ENCODE measurements around the gene LRP1B.

DNA sequence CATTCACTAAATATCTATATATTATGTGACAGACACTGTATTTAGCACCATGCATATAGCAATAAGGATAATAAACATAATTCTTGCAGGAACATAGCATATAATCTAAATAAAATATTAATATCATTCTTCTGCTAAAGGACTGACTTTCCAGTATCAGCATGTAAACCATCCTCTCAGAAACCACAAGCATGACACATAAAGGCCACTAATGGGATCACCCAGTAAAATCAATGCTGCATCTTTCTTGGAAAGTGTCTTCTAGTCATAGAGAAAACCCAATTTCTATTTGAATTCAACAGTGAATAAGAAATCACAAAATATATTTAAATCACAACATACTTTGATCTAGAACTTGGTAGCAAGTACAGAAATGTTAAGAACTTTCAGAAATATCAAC lies 5.8 kb upstream of the LRP1B start:
- no peak for TF ChIP-seq CREB1 (CRISPR knock-in tag; IDR thresholded peaks at IDR 0.05)
- TF ChIP-seq, protein P1, sequence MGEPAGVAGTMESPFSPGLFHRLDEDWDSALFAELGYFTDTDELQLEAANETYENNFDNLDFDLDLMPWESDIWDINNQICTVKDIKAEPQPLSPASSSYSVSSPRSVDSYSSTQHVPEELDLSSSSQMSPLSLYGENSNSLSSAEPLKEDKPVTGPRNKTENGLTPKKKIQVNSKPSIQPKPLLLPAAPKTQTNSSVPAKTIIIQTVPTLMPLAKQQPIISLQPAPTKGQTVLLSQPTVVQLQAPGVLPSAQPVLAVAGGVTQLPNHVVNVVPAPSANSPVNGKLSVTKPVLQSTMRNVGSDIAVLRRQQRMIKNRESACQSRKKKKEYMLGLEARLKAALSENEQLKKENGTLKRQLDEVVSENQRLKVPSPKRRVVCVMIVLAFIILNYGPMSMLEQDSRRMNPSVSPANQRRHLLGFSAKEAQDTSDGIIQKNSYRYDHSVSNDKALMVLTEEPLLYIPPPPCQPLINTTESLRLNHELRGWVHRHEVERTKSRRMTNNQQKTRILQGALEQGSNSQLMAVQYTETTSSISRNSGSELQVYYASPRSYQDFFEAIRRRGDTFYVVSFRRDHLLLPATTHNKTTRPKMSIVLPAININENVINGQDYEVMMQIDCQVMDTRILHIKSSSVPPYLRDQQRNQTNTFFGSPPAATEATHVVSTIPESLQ (CRISPR knock-in tag; IDR thresholded peaks at IDR 0.05), result no peak
- TF ChIP-seq, protein P2, sequence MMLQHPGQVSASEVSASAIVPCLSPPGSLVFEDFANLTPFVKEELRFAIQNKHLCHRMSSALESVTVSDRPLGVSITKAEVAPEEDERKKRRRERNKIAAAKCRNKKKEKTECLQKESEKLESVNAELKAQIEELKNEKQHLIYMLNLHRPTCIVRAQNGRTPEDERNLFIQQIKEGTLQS (CRISPR knock-in tag; conservative IDR thresholded peaks at IDR 0.05), result no peak
- TF ChIP-seq NR1H2 (CRISPR knock-in tag; IDR thresholded peaks at IDR 0.05), result no peak
- TF ChIP-seq, protein P3, sequence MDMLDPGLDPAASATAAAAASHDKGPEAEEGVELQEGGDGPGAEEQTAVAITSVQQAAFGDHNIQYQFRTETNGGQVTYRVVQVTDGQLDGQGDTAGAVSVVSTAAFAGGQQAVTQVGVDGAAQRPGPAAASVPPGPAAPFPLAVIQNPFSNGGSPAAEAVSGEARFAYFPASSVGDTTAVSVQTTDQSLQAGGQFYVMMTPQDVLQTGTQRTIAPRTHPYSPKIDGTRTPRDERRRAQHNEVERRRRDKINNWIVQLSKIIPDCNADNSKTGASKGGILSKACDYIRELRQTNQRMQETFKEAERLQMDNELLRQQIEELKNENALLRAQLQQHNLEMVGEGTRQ (CRISPR knock-in tag; IDR thresholded peaks at IDR 0.05), result no peak
- TF ChIP-seq, protein P4, sequence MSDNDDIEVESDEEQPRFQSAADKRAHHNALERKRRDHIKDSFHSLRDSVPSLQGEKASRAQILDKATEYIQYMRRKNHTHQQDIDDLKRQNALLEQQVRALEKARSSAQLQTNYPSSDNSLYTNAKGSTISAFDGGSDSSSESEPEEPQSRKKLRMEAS (CRISPR knock-in tag; IDR thresholded peaks at IDR 0.05), result no peak
- TF ChIP-seq, protein P5, sequence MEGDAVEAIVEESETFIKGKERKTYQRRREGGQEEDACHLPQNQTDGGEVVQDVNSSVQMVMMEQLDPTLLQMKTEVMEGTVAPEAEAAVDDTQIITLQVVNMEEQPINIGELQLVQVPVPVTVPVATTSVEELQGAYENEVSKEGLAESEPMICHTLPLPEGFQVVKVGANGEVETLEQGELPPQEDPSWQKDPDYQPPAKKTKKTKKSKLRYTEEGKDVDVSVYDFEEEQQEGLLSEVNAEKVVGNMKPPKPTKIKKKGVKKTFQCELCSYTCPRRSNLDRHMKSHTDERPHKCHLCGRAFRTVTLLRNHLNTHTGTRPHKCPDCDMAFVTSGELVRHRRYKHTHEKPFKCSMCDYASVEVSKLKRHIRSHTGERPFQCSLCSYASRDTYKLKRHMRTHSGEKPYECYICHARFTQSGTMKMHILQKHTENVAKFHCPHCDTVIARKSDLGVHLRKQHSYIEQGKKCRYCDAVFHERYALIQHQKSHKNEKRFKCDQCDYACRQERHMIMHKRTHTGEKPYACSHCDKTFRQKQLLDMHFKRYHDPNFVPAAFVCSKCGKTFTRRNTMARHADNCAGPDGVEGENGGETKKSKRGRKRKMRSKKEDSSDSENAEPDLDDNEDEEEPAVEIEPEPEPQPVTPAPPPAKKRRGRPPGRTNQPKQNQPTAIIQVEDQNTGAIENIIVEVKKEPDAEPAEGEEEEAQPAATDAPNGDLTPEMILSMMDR (IDR thresholded peaks at IDR 0.05), result no peak
- no peak for TF ChIP-seq RELA (CRISPR knock-in tag; IDR thresholded peaks at IDR 0.05; ENCODE audit: borderline replicate concordance)
- TF ChIP-seq GRHL2 (CRISPR knock-in tag; IDR thresholded peaks at IDR 0.05; ENCODE audit: insufficient replicate concordance, severe bottlenecking), result no peak
- TF ChIP-seq NR2C2 (CRISPR knock-in tag; IDR thresholded peaks at IDR 0.05), result no peak
- TF ChIP-seq MXD4 (CRISPR knock-in tag; IDR thresholded peaks at IDR 0.05; ENCODE audit: borderline replicate concordance), result no peak
- no peak for TF ChIP-seq KAT7 (CRISPR knock-in tag; IDR thresholded peaks at IDR 0.05; ENCODE audit: borderline replicate concordance)
- no peak for TF ChIP-seq ZNF423 (CRISPR knock-in tag; IDR thresholded peaks at IDR 0.05)
- TF ChIP-seq, protein P6, sequence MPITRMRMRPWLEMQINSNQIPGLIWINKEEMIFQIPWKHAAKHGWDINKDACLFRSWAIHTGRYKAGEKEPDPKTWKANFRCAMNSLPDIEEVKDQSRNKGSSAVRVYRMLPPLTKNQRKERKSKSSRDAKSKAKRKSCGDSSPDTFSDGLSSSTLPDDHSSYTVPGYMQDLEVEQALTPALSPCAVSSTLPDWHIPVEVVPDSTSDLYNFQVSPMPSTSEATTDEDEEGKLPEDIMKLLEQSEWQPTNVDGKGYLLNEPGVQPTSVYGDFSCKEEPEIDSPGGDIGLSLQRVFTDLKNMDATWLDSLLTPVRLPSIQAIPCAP (CRISPR knock-in tag; IDR thresholded peaks at IDR 0.05), result no peak

Data from WTC11 (cell line).